COLO668 (cell line): ENCODE data around the gene SMAP1.

Source experiments
- DNase-seq: peaks from one replicate; lab custom pipeline; 2025; ENCODE audit not compliant: unreplicated experiment; lab: John Stamatoyannopoulos, UW

The SMAP1 gene

GRCh38 chr6:70884074-70884983 lies 216.6 kb downstream of the SMAP1 start:
- DNase-seq, result peak; percentile 58

- no peak for DNase-seq
These were observed 218.4 kb downstream of the SMAP1 start for GRCh38 chr6:70886071-70886470.

- no peak for DNase-seq
These were observed 219.0 kb downstream of the SMAP1 start for GRCh38 chr6:70886661-70887060.

- DNase-seq, result no peak
These were observed 221.6 kb downstream of the SMAP1 start for GRCh38 chr6:70889270-70889669.

GRCh38 chr6:70894001-70894400 lies 226.3 kb downstream of the SMAP1 start:
- DNase-seq, result no peak

- no peak for DNase-seq
These were observed 232.4 kb downstream of the SMAP1 start for GRCh38 chr6:70900047-70900446.

GRCh38 chr6:70901324-70901723 lies 233.6 kb downstream of the SMAP1 start:
- DNase-seq, result no peak

- DNase-seq, result no peak
These were observed 236.2 kb downstream of the SMAP1 start for GRCh38 chr6:70903665-70904452.

GRCh38 chr6:70905742-70906141 lies 238.1 kb downstream of the SMAP1 start:
- no peak for DNase-seq
